Liver (tissue), 9 donors: Measurements from ENCODE around the gene GLI2. TPM values are rescaled to one million over a fixed set of nuclear protein-coding genes. Genes with fewer than 3 reads are reported as not detected.

ENCODE experiments used
- DNase-seq: peaks from one replicate; pipeline ENCODE4 v3.0.0-alpha.2; 2017; ENCODE audit warnings: low spot score
- H3K27ac ChIP-seq, 2 donors: one replicate each; pipeline ENCODE4 v1.7.0; 2013; ENCODE audit warnings: inconsistent platforms in 2 of 2, low read length in 2 of 2, control low read depth in 1 of 2, low read depth in 1 of 2, mild to moderate bottlenecking in 1 of 2
- H3K27me3 ChIP-seq, 4 donors: one replicate each; pipeline versions ENCODE4 v1.6.1 to v1.7.0; 2013; ENCODE audit warnings: low read length in 3 of 4, inconsistent platforms in 1 of 4, mild to moderate bottlenecking in 1 of 4, moderate library complexity in 1 of 4; ENCODE audit not compliant: control insufficient read depth in 4 of 4, insufficient read depth in 4 of 4
- H3K36me3 ChIP-seq, 4 donors: one replicate each; pipeline versions ENCODE4 v1.6.1 to v1.7.0; 2013; ENCODE audit warnings: low read length in 3 of 4, mild to moderate bottlenecking in 3 of 4, low read depth in 1 of 4, moderate library complexity in 1 of 4; ENCODE audit not compliant: control insufficient read depth in 4 of 4, insufficient read depth in 3 of 4
- H3K4me1 ChIP-seq, 4 donors: one replicate each; pipeline versions ENCODE4 v1.6.1 to v1.7.0; 2013; ENCODE audit warnings: low read length in 3 of 4, mild to moderate bottlenecking in 3 of 4, moderate library complexity in 1 of 4; ENCODE audit not compliant: control insufficient read depth in 4 of 4, insufficient read depth in 4 of 4
- H3K4me3 ChIP-seq, 3 donors: one replicate each; pipeline versions ENCODE4 v1.6.1 to v1.7.0; 2013; ENCODE audit warnings: low read length in 3 of 3, control low read depth in 1 of 3, low read depth in 1 of 3, mild to moderate bottlenecking in 1 of 3
- H3K9ac ChIP-seq, 2 donors: one replicate each; pipeline ENCODE4 v1.7.0; 2013; ENCODE audit warnings: low read length in 2 of 2, mild to moderate bottlenecking in 2 of 2, moderate library complexity in 2 of 2, control low read depth in 1 of 2, low read depth in 1 of 2
- H3K9me3 ChIP-seq, 4 donors: one replicate each; pipeline versions ENCODE4 v1.6.1 to v1.7.0; 2013; ENCODE audit warnings: low read length in 3 of 4; ENCODE audit not compliant: control insufficient read depth in 4 of 4
- EGR1 ChIP-seq, 2 donors: IDR thresholded peaks; 2 replicates each; pipeline ENCODE4 v1.6.1; 2016 to 2018; ENCODE audit warnings: antibody characterized with exemption in 2 of 2, low read depth in 2 of 2
- FOXA2 ChIP-seq: IDR thresholded peaks from 2 replicates; pipeline ENCODE4 v1.6.1; 2016; ENCODE audit warnings: antibody characterized with exemption
- GABPA ChIP-seq, 2 donors: IDR thresholded peaks in 1 of 2; conservative IDR thresholded peaks in 1 of 2; 2 replicates each; pipeline ENCODE4 v1.6.1; 2016; ENCODE audit warnings: antibody characterized with exemption in 2 of 2, mild to moderate bottlenecking in 1 of 2, moderate library complexity in 1 of 2
- HNF4A ChIP-seq, 2 donors: conservative IDR thresholded peaks; 2 replicates each; pipeline ENCODE4 v1.6.1; 2016; ENCODE audit warnings: antibody characterized with exemption in 2 of 2, mild to moderate bottlenecking in 2 of 2
- HNF4G ChIP-seq: IDR thresholded peaks from 2 replicates; pipeline ENCODE4 v1.6.1; 2016; ENCODE audit warnings: antibody characterized with exemption
- JUND ChIP-seq, 2 donors: IDR thresholded peaks; 2 replicates each; pipeline ENCODE4 v1.6.1; 2016; ENCODE audit warnings: antibody characterized with exemption in 2 of 2
- NR2F2 ChIP-seq: IDR thresholded peaks from 2 replicates; pipeline ENCODE4 v1.6.1; 2016; ENCODE audit warnings: antibody characterized with exemption
- RAD21 ChIP-seq, 2 donors: IDR thresholded peaks; 2 replicates each; pipeline ENCODE4 v1.6.1; 2016; ENCODE audit warnings: antibody characterized with exemption in 2 of 2, mild to moderate bottlenecking in 2 of 2
- RXRA ChIP-seq, 2 donors: IDR thresholded peaks; 2 replicates each; pipeline ENCODE4 v1.6.1; 2017 to 2018; ENCODE audit warnings: antibody characterized with exemption in 2 of 2, mild to moderate bottlenecking in 1 of 2
- TAF1 ChIP-seq: conservative IDR thresholded peaks from 2 replicates; pipeline ENCODE4 v1.6.1; 2016; ENCODE audit warnings: antibody characterized with exemption, mild to moderate bottlenecking
- YY1 ChIP-seq: IDR thresholded peaks from 2 replicates; pipeline ENCODE4 v1.6.1; 2016; ENCODE audit warnings: antibody characterized with exemption, mild to moderate bottlenecking
- WGBS: extraction: QIAGEN DNeasy Blood & Tissue Kit; methylation state at CpG from one replicate; pipeline ENCODE4 v1.1.7; 2013; 5-methylcytosine and 5-hydroxymethylcytosine counted together
- polyA plus RNA-seq, 2 donors: library from polyadenylated mRNA; stranded (reverse) in 1 of 2; unstranded in 1 of 2; fragments of 200-250 nt in 1 of 2; fragments of >200 nt in 1 of 2; fragmentation: Nextera tagmentation in 1 of 2; extraction: Ambion mirVana in 1 of 2; gene quantifications; one replicate each; pipeline versions ENCODE4 v1.2.1 to v1.2.3, GENCODE V29; 2013 to 2015
- total RNA-seq, 2 donors: library from RNA; depleted of rRNA; stranded (reverse); fragments of >200 nt; gene quantifications; one replicate each; pipeline ENCODE4 v1.2.3, GENCODE V29; 2014
- TF ChIP-seq, protein P1 (sequence below): IDR thresholded peaks from 2 replicates; pipeline ENCODE4 v1.6.1; 2016; ENCODE audit warnings: antibody characterized with exemption, mild to moderate bottlenecking
- TF ChIP-seq, protein P2 (sequence below): IDR thresholded peaks from 2 replicates; pipeline ENCODE4 v1.6.1; 2016; ENCODE audit warnings: antibody characterized with exemption
- TF ChIP-seq, protein P3 (sequence below): IDR thresholded peaks from 2 replicates; pipeline ENCODE4 v1.6.1; 2016; ENCODE audit warnings: antibody characterized with exemption
- TF ChIP-seq, protein P4 (sequence below): fragments of 150-350 bp; IDR thresholded peaks from 2 replicates; pipeline ENCODE4 v1.5.1; 2017; ENCODE audit warnings: improper control_type of control experiment, low read depth, low read length; ENCODE audit not compliant: missing input control
- donor health status: healthy.
- donor health status: healthy.
- donor health status: healthy.
- donor health status: healthy.
- donor health status: healthy.

The GLI2 gene
- total and polyA plus RNA-seq, 4 donors, result 0.04 to 0.16 (median 0.11) TPM

DNA sequence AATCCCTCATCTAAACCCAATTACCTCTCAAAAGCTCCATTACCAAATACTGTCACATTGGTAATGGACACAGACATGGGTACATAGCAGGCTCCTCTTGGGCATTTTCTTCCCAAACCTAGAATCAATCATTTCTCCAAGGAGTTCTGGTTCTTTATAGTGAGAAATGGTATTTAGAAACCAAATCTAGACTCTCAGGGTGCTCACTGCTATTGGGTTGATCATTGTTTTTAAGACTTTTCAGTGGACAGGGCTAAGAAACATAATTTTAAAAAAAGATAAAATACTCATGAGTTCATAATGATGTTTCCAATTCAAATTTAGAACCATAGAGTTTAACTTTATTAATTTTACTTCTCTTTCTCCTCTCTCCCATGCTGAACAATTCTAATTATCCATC, 9.4 kb upstream of the GLI2 start:
- peaks cover 0 to 7% (median 3%) of the 10 kb centered on the region in 4 donors for H3K27me3 ChIP-seq
- H3K27ac ChIP-seq, result no peak overlapping the region
- no peaks in the 10 kb centered on the region for H3K4me1 ChIP-seq
- no peak overlapping the region for H3K4me3 ChIP-seq
- H3K9ac ChIP-seq, result no peak overlapping the region
- H3K36me3 ChIP-seq, result no peaks in the 10 kb centered on the region
- TF ChIP-seq GABPA (IDR thresholded peaks at IDR 0.05 in 1 of 2, conservative IDR thresholded peaks at IDR 0.05 in 1 of 2) (no peak), JUND (IDR thresholded peaks at IDR 0.05) (no peak), HNF4G (no peak), TAF1 (no peak), HNF4A (conservative IDR thresholded peaks at IDR 0.05) (no peak), NR2F2 (no peak)
- TF ChIP-seq, protein P1, sequence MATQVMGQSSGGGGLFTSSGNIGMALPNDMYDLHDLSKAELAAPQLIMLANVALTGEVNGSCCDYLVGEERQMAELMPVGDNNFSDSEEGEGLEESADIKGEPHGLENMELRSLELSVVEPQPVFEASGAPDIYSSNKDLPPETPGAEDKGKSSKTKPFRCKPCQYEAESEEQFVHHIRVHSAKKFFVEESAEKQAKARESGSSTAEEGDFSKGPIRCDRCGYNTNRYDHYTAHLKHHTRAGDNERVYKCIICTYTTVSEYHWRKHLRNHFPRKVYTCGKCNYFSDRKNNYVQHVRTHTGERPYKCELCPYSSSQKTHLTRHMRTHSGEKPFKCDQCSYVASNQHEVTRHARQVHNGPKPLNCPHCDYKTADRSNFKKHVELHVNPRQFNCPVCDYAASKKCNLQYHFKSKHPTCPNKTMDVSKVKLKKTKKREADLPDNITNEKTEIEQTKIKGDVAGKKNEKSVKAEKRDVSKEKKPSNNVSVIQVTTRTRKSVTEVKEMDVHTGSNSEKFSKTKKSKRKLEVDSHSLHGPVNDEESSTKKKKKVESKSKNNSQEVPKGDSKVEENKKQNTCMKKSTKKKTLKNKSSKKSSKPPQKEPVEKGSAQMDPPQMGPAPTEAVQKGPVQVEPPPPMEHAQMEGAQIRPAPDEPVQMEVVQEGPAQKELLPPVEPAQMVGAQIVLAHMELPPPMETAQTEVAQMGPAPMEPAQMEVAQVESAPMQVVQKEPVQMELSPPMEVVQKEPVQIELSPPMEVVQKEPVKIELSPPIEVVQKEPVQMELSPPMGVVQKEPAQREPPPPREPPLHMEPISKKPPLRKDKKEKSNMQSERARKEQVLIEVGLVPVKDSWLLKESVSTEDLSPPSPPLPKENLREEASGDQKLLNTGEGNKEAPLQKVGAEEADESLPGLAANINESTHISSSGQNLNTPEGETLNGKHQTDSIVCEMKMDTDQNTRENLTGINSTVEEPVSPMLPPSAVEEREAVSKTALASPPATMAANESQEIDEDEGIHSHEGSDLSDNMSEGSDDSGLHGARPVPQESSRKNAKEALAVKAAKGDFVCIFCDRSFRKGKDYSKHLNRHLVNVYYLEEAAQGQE, result no peak
- H3K9me3 ChIP-seq, result peaks cover 0 to 7% (median 4%) of the 10 kb centered on the region in 4 donors
- DNase-seq, result no peak

DNA sequence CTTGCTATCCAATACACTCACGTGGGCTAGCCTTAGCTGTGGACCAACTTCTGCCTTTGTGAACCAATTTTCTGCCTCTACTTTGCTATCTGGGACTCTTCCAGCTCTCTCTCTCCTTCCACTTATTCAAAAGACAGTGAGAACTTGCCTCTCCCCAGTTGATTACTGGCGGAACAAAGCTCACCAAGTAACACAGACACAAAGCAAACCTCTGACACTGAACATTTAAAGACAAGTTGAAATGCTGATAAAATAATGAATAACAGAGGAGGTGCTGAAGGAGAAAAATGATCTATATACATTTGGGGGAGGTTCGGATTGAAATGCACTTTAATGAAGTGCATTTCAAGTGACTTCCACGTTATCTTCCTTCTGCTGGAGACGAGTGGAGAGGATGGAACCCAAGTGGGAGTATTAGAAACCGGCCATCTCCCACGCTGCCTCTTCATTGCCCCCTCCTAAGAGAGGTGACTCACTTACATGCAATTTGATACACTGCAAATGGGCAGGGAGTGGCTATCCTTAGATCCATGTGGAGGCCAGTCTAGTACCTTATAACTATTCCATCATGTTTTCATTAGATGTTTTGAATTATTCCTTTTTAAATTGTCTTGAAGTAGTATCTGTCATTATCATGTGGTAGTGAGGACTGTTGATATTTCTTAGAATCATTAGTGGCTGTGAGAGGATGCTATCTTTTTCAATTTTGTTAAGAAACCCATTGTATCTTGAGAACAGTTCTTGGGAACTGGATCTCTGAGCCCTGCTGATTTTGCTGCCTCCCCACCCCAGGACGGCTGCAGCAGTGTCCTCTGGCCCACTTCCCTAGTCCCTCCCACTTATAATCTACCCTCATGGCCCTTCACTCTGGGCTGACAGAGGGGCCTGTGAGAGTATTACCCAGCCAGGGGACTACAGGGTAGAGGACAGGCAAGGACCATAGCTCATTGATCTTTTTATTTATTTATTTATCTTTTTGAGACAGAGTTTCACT, 6.0 kb upstream of the GLI2 start:
- DNase-seq, result no peak
- TF ChIP-seq, protein P2, sequence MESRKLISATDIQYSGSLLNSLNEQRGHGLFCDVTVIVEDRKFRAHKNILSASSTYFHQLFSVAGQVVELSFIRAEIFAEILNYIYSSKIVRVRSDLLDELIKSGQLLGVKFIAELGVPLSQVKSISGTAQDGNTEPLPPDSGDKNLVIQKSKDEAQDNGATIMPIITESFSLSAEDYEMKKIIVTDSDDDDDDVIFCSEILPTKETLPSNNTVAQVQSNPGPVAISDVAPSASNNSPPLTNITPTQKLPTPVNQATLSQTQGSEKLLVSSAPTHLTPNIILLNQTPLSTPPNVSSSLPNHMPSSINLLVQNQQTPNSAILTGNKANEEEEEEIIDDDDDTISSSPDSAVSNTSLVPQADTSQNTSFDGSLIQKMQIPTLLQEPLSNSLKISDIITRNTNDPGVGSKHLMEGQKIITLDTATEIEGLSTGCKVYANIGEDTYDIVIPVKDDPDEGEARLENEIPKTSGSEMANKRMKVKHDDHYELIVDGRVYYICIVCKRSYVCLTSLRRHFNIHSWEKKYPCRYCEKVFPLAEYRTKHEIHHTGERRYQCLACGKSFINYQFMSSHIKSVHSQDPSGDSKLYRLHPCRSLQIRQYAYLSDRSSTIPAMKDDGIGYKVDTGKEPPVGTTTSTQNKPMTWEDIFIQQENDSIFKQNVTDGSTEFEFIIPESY, result no peak
- TF ChIP-seq EGR1 (IDR thresholded peaks at IDR 0.05; ENCODE audit: low read depth in 2 of 2), result no peak
- no peak for TF ChIP-seq RAD21 (IDR thresholded peaks at IDR 0.05)
- no peak for TF ChIP-seq RXRA (IDR thresholded peaks at IDR 0.05)
- no peak for TF ChIP-seq FOXA2
- TF ChIP-seq HNF4A (conservative IDR thresholded peaks at IDR 0.05), result no peak
- TF ChIP-seq, protein P3, sequence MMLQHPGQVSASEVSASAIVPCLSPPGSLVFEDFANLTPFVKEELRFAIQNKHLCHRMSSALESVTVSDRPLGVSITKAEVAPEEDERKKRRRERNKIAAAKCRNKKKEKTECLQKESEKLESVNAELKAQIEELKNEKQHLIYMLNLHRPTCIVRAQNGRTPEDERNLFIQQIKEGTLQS, result no peak
- no peak for TF ChIP-seq YY1
- TF ChIP-seq, protein P4, sequence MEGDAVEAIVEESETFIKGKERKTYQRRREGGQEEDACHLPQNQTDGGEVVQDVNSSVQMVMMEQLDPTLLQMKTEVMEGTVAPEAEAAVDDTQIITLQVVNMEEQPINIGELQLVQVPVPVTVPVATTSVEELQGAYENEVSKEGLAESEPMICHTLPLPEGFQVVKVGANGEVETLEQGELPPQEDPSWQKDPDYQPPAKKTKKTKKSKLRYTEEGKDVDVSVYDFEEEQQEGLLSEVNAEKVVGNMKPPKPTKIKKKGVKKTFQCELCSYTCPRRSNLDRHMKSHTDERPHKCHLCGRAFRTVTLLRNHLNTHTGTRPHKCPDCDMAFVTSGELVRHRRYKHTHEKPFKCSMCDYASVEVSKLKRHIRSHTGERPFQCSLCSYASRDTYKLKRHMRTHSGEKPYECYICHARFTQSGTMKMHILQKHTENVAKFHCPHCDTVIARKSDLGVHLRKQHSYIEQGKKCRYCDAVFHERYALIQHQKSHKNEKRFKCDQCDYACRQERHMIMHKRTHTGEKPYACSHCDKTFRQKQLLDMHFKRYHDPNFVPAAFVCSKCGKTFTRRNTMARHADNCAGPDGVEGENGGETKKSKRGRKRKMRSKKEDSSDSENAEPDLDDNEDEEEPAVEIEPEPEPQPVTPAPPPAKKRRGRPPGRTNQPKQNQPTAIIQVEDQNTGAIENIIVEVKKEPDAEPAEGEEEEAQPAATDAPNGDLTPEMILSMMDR, result no peak
- WGBS, result 51% methylated on average over 8 of the region's 8 CpGs

More for the DNA sequence above, 6.0 kb upstream of the GLI2 start:
- H3K9ac ChIP-seq, result no peak overlapping the region
- H3K36me3 ChIP-seq, result no peaks in the 10 kb centered on the region
- peaks cover 0 to 7% (median 3%) of the 10 kb centered on the region in 4 donors for H3K27me3 ChIP-seq
- peaks cover 0 to 7% (median 4%) of the 10 kb centered on the region in 4 donors for H3K9me3 ChIP-seq
- H3K4me3 ChIP-seq, result no peak overlapping the region
- no peaks in the 10 kb centered on the region for H3K4me1 ChIP-seq
- H3K27ac ChIP-seq, result no peak overlapping the region
